Stimulated activated CD4-positive, alpha-beta T cell treated with anti-CD3 and anti-CD28 coated beads, Interleukin-2, amount 100 ng/mL, for 24 hours (primary cell): ENCODE data around the gene PLPPR3.

Experiments
- DNase-seq, 2 donors: peaks; one replicate each; pipeline ENCODE4 v3.0.0-alpha.2; 2020

Gene PLPPR3

DNA sequence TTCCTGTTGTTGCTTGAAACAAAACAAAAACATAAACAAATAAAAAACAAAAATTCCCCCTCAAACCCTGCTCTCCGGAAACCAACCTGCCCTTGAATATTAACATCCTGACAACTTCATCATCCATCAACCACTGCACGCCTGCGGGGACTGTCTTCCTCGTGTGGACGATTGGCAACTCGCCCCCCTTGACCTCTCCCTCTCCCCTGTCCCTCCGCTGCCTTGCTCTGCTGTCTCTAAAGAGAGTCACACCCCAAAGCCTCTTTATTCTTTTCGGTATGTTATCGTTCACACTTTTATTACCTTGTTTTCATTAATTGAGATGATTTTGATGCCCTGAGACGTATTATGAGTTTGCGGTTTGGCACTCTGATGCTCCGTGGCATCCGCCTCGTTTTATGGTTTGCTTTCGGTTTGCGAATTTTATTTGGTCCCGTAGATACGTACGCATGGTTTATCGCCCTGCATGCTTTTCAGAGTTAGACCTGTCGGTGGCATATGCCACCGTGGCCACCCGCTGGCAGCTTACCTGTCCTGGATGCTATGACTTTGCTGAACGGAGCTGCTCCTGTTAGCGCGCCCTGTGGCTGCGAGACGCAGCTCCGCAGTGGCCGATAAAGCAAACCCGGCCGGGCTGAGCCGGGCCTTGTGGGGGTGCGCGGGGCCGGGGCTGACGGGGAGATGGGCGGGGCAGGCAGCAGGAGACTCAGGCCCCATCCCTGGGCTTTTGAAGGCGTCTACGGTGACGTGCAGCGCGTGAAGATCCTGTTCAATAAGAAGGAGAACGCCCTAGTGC, 13.9 kb downstream of the PLPPR3 start:
- no peak for DNase-seq

DNA sequence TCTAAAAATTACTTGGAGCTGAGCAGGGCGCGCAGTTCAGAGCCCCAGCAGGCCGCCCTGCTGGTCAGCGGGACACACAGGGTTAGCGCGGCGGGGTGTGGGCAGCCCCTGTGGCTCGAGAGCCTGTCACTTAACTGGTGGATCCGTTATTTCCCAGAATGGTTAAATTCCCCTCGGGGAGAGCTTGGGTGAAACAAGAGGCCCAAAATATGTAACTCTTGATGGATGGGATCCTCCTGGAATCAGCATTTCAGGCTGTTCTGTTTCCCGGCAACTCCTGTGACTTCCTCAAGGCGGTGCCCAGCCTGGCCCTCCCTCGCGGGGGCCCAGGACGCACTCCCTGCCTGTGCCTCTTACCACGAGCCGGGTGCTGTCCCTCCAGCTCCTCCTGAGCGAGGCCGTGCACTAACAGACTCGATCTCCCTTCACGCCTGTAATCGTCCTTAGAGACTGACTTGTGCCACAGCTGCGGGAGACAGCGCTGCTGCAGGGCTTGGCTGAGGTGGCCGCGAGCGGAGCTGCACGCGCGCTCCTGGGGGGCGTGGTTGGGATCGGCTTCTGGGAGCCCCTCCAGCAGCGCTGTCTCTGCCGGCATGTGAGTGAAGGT, 14.8 kb downstream of the PLPPR3 start:
- no peak for DNase-seq

DNA sequence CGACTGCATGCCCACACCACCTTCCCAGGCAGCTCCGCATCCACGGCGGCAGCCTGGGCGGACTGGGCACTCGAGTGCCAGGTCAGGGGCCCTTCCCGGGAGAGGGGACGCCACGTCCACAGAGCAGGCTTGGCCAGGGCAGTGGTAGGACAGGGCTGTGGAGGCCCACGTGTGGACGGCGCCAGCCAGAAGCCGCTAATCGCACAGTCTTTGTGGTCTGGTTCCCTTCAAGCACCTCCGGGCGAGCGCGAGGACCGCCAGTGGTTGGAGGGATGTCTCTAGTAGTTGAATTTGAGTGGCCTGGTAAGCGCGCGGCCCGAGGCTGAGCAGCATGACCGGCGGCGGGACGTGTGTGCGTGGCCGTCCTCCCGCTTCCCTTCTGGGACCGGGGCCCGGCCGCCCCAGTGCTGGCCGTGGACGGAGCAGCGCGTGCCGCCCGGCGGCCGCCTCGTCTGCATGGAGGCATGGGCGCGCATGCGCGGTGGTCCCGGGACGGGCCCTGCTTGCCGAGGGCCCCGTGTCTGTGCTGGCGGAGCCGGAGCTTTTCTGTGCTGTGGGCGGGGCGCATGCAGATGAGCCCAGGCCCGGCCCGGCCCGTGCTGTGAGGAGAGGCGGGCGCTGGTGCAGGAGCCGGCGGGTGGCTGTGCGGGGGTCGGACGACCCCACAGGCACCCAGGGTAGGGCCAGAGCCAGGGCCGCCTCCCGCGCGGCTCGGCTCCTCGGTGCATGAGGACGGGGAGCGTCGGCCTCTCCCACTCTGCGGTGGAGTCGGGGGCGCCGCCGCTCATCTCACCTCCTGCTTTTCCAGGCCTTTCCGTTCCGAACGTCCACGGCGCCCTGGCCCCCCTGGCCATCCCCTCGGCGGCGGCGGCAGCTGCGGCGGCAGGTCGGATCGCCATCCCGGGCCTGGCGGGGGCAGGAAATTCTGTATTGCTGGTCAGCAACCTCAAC, 15.9 kb downstream of the PLPPR3 start:
- DNase-seq, result no peak

GRCh38 chr19:805166-805551, 16.6 kb downstream of the PLPPR3 start:
- DNase-seq, result no peak

- DNase-seq, result no peak
These were observed 17.2 kb downstream of the PLPPR3 start for GRCh38 chr19:804419-805165.

DNA sequence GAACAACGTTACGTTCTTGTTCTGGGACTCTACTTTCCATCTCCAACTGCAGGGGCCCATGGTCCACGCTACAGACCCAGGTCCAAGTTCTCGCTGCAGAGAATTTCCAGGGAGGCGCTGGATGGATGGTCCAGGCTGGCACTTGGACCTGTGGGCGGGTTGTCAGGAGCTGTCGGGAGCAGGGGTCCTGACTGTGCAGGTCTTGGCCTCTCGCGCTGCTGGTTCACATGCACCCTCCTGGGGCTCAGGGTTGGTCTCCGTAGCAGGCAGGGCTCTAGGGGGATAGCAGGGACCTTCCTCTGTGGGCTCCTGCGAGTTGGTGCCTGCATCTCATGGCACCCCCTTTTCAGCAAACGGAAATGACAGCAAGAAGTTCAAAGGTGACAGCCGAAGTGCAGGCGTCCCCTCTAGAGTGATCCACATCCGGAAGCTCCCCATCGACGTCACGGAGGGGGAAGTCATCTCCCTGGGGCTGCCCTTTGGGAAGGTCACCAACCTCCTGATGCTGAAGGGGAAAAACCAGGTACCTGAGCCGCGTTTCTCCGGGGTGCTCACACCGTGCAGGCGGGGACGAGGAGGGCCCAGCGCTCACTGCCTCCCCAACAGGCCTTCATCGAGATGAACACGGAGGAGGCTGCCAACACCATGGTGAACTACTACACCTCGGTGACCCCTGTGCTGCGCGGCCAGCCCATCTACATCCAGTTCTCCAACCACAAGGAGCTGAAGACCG, 17.9 kb downstream of the PLPPR3 start:
- DNase-seq, result no peak

- DNase-seq, result no peak
These were observed 18.6 kb downstream of the PLPPR3 start for GRCh38 chr19:803099-803561.

- no peak for DNase-seq
These were observed 19.2 kb downstream of the PLPPR3 start for GRCh38 chr19:802498-803098.

DNA sequence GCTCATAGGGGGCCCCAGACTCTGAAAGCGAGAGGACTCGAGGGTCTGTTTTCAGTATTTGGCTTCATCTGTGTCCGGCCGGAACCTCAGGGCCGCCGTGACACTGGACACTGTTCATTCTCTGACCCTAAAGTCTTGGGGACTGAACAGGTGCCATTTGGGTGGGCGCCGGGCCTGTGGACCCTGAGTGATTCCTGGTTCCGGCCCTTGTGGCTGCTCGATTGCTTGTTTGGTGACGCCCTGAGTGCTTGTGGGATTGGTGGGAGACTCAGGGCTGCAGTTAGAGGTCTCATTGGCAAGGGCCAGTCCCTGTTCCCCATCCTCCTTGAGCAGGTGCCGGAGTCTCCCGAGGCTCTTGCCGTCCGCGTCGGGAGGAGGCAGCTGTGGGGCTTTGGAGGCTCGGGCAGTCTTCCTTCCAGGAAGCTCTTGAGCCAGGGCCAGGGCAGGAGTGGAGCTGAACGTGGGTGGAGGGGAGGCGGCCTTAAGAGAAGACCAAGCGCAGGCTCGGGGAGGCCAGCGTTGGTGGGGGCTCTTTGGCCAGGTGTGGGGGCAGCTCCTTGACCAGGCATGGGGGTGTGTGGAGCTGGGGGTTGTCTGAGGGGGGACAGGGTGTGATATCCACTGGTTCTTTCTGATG, 19.8 kb downstream of the PLPPR3 start:
- no peak for DNase-seq

- DNase-seq, result peak in 1 of 2 donors; percentile 39
These were observed 20.5 kb downstream of the PLPPR3 start for GRCh38 chr19:801030-801860.

GRCh38 chr19:800360-801029, 21.3 kb downstream of the PLPPR3 start:
- peak in 1 of 2 donors; percentile 10 for DNase-seq

GRCh38 chr19:799076-799881, 22.5 kb downstream of the PLPPR3 start:
- DNase-seq, result peak in 1 of 2 donors; percentile 37

GRCh38 chr19:798415-799075, 23.2 kb downstream of the PLPPR3 start:
- DNase-seq, result peak; percentile 27 to 46

DNA sequence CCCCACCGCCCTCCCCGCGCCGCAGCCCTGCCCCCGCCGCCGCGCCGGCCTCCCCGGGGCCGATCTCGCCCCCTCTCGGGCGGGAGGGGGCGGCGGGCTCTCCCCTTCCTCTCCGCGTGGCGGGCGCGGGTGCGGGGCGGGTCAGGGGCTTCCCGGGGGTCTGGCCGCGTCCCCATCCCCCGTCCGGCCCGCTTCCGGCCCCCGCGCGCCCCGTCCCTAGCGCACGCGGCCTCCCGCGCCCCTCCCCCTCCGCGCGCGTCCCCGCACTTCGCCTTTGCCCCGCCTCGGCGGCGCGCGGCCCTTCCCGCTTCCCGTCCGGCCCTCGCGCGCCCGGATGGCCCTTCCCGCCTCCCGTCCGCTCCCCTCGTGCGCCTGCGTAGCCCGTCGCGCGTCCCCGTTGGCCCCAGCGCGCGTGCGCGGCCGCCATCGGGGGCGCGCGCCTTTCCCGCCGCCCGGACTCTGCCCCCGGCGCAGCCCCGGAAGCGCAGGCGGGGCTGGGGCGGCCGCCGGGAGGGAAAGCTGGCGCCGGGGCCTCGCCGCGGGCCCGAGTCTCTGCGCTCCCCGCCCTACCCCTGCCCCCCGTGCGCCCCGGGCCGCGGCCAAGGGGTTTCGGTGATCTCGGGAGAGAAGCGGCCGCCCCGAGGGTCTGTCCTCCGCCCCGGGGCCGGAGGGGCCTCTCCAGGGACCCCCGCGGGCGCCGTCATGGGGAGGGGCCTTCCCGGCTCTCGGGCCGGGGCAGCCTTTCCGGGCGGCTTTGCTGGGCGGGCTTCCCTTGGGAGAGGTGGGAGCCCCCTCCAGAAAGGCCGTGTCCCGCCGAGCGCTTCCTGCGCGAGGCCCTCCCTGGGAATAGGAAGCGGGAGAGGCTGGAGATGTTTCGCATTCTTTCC, 24.0 kb downstream of the PLPPR3 start:
- DNase-seq, result peak; percentile 88 to 92

GRCh38 chr19:796692-797527, 24.8 kb downstream of the PLPPR3 start, which contains the start of gene PTBP1:
TSS of gene PTBP1 (plus strand) at chr19:797452. CDS start at chr19:797498, 46 bp downstream.
- peak; percentile 98 to 99 for DNase-seq
